NCI-H460 (cell line): ENCODE measurements around the gene MARK2. TPM values are rescaled to one million over a fixed set of nuclear protein-coding genes. Genes with fewer than 3 reads are reported as not detected.
"Not testable (repeated sequence)": the region's sequence is repeated elsewhere in the genome, so short reads cannot be mapped to it uniquely, and the experiment has no call there.

Source experiments
- DNase-seq: peaks from one replicate; pipeline ENCODE4 v3.0.0-alpha.2; 2016; ENCODE audit warnings: low read depth; ENCODE audit errors: extremely low read depth
- total RNA-seq: library from RNA; depleted of rRNA; stranded (reverse); fragments of >200 nt; shearing (Covaris generic); gene quantifications from 2 replicates; pipeline ENCODE4 v1.2.3, GENCODE V29; 2014

MARK2 gene
- total RNA-seq, 1 experiment from 2014 or later = 22.3 TPM

DNA sequence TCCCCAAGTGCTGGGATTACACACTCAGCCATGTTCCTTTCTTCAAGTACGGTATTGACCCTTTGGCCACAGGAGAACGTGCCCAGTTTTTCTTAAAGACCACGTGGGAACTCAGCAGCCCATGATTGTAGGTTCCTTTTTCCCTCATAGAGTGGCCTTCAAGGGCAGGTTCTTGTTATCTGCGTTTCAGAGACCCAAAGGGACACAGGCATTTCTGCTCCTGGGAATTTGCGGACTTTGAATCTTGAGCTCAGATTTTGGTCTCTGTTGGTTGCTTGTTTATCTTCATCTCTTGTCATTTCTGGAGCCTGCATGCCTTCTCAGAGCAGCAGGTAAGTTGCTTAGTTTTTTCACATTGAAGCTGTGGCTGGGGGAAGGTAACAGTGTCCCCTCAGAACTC, 12.0 kb downstream of the MARK2 start:
- no peak for DNase-seq

DNA sequence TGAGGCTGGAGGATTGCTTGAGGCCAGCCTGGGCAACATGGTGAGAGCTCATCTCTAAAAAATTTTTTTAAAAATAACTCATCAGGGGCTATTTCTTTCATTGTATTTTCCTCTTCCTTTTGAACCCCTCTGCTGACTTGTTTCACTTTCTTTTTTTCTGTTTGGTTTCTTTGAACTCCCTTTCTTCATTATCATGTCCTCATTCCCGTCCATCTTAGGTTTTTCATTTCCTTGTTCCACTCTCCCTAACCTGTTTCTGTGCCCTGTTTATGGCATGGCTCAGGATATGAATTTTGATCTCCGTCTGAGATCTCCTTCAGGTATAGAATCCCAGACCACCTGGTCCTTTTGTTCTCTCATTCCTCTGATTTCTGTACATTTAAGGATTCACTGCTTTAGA, 12.5 kb downstream of the MARK2 start:
- DNase-seq = no peak

- DNase-seq = no peak
Observed at GRCh38 chr11:63853476-63853875, 14.6 kb downstream of the MARK2 start.

DNA sequence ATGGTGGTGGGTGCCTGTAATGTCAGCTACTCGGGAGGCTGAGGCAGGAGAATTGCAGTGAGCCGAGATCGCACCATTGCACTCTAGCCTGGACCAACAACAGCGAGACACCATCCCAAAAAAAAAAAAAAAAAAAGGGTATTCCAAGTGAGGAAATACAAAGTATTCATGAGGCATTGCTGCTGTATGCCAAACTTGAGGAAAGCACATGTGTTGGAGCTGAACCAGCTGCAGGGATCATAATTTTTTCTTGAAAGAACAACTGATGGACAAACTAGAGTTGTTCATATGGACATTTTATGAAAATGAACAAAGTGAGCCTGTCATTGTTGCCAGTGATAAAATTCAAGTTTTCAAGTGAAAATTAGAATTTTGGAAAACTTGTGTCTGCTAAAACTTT, 15.8 kb downstream of the MARK2 start:
- no peak for DNase-seq

DNA sequence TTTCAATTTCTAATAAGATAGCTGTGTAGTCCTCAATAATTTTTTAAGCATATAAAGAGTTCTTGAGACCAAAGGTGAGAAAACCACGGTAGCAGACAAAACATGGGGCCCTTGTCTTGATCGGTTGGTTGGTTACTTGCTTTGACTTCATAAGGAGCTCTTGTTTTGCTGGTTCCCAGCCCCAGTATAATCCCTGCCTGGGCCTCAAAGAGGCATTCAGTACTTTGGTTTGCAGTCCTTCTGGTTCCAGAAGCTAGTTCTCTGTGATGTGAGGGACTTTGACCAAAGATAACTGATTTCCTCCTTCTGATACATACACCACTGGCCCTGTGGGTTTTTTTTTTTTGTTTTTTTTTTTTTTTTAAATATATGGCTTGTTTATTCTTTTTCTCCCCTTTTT, 17.1 kb downstream of the MARK2 start:
- no peak for DNase-seq

GRCh38 chr11:63858628-63859550, 20.0 kb downstream of the MARK2 start:
- peak; percentile 97 for DNase-seq

GRCh38 chr11:63862923-63863322, 24.0 kb downstream of the MARK2 start:
- DNase-seq = no peak

GRCh38 chr11:63863620-63864019, 24.7 kb downstream of the MARK2 start:
- not testable (repeated sequence) for DNase-seq

- no peak for DNase-seq
Observed at GRCh38 chr11:63866211-63866610, 27.3 kb downstream of the MARK2 start.

- DNase-seq = no peak
Observed at GRCh38 chr11:63867511-63867910, 28.6 kb downstream of the MARK2 start.

GRCh38 chr11:63868399-63869064, 29.6 kb downstream of the MARK2 start:
- no peak for DNase-seq

- DNase-seq = no peak
Observed at GRCh38 chr11:63869171-63869591, 30.3 kb downstream of the MARK2 start.

- DNase-seq = no peak
Observed at GRCh38 chr11:63869683-63870082, 30.8 kb downstream of the MARK2 start.

GRCh38 chr11:63870351-63871140, 31.6 kb downstream of the MARK2 start:
- DNase-seq = no peak

- DNase-seq = peak; percentile 87
Observed at GRCh38 chr11:63871962-63872799, 33.3 kb downstream of the MARK2 start.

DNA sequence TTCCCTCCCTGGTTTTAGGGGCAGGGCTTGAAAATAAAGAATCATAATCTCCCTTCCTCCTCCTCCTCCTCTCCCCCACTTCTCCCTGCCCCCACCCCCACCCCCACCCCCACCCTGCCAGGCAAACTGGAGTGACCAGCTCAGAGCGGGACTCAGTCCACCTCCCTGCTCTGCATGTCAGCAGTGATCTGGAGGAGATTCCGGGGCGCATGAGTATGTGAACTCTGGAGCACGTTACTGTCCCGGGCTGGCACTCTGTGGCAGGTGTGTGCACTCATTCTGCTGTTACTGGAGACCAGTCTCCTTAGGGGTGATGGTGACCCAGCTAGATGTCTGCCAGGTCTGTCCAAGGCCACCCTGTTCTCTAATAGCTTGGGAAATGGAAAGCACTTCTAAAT, 33.9 kb downstream of the MARK2 start:
- DNase-seq = no peak

DNA sequence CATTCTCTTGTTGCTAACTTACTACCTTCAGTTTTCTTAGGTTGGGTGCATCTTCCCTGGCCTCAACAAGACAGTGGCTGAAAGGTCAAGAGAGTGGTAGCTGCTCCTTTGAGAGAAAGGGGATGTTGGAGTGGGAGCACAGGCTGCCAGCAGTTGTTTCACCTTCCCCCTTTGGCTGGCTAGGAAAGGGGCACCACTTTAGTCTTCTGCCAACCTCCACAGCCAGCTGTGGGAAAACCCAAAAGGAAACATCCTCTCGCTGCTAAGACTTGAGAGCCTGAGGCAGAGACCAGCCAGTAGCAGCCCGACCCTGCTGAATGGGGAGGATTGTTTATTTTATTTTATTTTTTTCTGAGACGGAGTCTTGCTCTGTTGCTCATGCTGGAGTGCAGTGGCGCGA, 34.4 kb downstream of the MARK2 start:
- DNase-seq = no peak

DNA sequence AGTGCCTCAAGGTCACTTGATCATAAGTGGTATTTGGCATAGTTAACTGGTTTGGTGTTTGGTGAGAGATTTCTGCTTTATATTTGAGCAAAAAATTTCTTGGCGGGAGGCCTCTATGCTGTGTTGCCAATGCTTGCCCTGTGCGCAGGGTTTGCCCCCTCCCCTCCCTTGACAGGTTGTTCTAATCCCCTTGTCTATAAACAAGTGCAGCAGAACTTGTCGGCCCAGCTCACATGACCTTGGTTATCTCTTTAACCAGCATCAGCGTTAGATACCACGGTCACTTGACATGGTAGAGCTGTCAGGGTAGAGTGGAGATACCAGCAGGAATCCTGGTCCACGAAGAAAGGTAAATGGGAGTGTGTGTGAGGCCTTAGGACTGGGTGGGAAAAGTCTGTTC, 35.6 kb downstream of the MARK2 start:
- DNase-seq = no peak

DNA sequence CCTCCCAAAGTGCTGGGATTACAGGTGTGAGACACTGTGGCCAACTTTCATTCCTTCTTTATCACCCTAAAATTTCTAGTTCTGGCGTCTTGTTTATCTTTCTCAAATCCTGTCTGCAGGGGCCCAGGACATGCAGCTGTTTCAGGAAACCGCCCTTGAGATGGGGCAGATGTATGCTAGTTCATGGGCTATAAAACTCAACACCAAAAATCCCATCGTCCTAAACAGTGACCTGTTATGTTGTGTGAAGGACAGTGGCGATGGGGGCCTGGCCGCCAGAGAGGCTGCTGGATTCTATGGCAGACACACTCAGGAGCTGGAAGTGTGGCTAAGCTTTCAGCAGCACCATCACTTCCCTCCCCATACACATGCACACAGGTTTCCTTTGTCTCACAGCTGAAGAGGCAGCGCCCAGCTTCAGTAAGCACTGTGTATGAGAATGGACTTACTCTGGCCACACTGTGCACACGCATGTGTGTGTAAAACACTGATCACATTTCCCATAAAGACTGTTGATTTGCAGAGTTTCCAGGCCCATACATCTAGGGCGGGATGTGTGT, 36.7 kb downstream of the MARK2 start:
- DNase-seq = no peak

DNA sequence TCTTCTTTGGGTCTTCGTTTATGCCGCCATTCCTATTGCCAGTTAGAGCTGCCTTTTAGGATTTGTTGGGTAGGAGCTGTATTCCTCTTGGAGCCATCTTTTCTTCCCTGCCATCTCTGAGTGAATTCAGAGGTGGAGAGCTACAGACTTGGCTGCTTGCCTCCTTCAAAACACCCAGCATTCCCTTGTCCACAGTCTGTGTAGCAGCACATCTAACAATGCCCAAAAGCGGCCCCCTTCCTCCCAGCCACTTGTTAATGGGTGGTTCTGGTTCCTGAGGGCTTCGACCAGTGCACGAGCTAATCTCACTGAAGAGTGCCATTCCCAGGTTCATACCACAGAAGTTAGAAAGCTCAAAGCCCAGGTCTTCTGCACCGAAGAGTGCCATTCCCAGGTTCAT, 37.7 kb downstream of the MARK2 start:
- no peak for DNase-seq
